ENCODE results near the gene PAXX.

The PAXX gene

DNA sequence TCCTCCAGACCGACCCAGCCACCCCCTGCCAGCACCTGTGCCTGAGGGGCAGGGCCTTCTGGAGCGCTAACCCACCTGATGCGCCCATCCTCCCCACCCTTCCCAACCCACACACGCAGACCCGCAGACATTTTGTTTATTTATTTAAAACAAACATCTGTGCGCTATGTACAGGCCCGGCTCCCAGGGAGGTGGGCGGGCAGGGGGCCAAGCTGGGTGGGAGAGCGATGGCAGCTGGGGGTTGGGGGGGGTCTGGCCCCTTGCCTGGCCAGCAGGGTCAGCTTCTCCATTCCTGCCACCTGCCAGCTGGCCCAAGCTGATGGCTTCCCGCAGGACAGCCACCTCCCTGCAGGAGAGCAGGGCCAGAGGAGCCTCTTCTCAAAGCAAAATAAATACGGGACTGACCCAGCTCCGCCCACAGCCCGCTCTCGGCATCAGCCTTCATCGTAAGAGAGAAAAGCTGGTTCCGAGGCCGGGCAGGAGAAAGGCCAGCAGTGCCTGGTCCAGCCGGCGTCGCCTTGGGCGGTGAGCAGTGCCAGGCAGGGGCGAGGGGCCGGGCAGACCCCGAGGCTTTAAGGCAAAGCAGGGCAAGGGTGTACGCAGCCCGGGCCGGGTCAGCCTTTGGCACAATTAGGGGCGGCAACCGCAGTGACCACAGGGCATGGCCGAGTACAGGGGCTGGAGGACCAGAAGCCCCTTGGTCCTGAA is 15.0 kb downstream of the PAXX start:
- H3K4me3 ChIP-seq (ENCODE audit: low read depth, low read length, poor library complexity, severe bottlenecking), result no peak overlapping the region

DNA sequence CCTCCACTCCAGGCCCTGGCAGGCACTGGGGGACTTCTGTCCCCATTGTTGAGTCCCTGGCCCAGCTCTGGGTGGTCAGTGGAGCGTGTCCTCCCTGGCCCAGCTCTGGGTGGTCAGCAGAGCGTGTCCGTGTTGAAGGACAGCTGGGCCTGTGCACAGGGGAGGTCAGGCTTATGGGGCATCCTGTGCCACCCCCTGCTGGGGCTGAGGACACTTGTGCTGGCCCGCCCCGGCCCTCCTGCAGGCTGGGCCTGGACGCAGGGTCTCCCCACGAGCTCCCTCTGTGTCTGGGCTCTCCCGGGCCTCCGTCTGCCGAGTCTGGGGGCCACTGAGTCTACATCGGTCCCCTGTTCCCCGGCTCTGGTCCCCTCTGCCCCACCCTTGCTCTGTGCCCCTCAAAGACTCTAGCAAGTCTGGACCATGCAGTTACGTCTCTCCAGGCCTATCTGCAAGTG is 15.6 kb downstream of the PAXX start:
- H3K9ac ChIP-seq (ENCODE audit: low read length), result no peak overlapping the region
- H3K79me2 ChIP-seq (ENCODE audit: insufficient read depth, low read length), result no peaks in the 10 kb centered on the region
- no peaks in the 10 kb centered on the region for H3K9me3 ChIP-seq (ENCODE audit: low read length)
- no peak overlapping the region for H3K4me3 ChIP-seq (ENCODE audit: low read depth, low read length, poor library complexity, severe bottlenecking)
- no peak overlapping the region for H3K4me2 ChIP-seq (ENCODE audit: low read length)
- no peaks in the 10 kb centered on the region for H3F3A ChIP-seq (ENCODE audit: insufficient read depth, low read length)
- no peaks in the 10 kb centered on the region for H3K4me1 ChIP-seq (ENCODE audit: insufficient read depth, low read length, severe bottlenecking)
- H4K20me1 ChIP-seq (ENCODE audit: insufficient read depth, low read length), result no peaks in the 10 kb centered on the region
- H3K36me3 ChIP-seq (ENCODE audit: insufficient read depth, low read length), result no peaks in the 10 kb centered on the region
- no peak overlapping the region for H3K27ac ChIP-seq (ENCODE audit: low read depth, low read length, poor library complexity, severe bottlenecking)
- peaks cover 3% of the 10 kb centered on the region; the same call in 1 of the 2 replicates for H3K27me3 ChIP-seq (ENCODE audit: insufficient read depth, low read length)
- H3K9me2 ChIP-seq (ENCODE audit: low read depth, low read length), result no peaks in the 10 kb centered on the region
- H2AFZ ChIP-seq (ENCODE audit: low read length), result no peak overlapping the region
- TF ChIP-seq EZH2 (IDR thresholded peaks at IDR 0.05; ENCODE audit: borderline replicate concordance, low read length), result no peak
- TF ChIP-seq, protein P1, sequence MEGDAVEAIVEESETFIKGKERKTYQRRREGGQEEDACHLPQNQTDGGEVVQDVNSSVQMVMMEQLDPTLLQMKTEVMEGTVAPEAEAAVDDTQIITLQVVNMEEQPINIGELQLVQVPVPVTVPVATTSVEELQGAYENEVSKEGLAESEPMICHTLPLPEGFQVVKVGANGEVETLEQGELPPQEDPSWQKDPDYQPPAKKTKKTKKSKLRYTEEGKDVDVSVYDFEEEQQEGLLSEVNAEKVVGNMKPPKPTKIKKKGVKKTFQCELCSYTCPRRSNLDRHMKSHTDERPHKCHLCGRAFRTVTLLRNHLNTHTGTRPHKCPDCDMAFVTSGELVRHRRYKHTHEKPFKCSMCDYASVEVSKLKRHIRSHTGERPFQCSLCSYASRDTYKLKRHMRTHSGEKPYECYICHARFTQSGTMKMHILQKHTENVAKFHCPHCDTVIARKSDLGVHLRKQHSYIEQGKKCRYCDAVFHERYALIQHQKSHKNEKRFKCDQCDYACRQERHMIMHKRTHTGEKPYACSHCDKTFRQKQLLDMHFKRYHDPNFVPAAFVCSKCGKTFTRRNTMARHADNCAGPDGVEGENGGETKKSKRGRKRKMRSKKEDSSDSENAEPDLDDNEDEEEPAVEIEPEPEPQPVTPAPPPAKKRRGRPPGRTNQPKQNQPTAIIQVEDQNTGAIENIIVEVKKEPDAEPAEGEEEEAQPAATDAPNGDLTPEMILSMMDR (IDR thresholded peaks at IDR 0.05; ENCODE audit: low read length), result no peak

More for the DNA sequence above, 15.0 kb downstream of the PAXX start:
- Histone ChIP-seq H3K9me2 (ENCODE audit: low read depth, low read length) (no peaks in the 10 kb centered on the region), H3K36me3 (ENCODE audit: insufficient read depth, low read length) (no peaks in the 10 kb centered on the region), H3K27me3 (ENCODE audit: insufficient read depth, low read length) (peaks cover under 1% of the 10 kb centered on the region; the same call in 1 of the 2 replicates), H3K9ac (ENCODE audit: low read length) (no peak overlapping the region), H3K4me1 (ENCODE audit: insufficient read depth, low read length, severe bottlenecking) (no peaks in the 10 kb centered on the region), H4K20me1 (ENCODE audit: insufficient read depth, low read length) (no peaks in the 10 kb centered on the region), H3K9me3 (ENCODE audit: low read length) (no peaks in the 10 kb centered on the region), H3K4me2 (ENCODE audit: low read length) (no peak overlapping the region), H2AFZ (ENCODE audit: low read length) (no peak overlapping the region), H3K27ac (ENCODE audit: low read depth, low read length, poor library complexity, severe bottlenecking) (no peak overlapping the region), H3F3A (ENCODE audit: insufficient read depth, low read length) (no peaks in the 10 kb centered on the region), H3K79me2 (ENCODE audit: insufficient read depth, low read length) (no peaks in the 10 kb centered on the region)
- TF ChIP-seq EZH2 (IDR thresholded peaks at IDR 0.05; ENCODE audit: borderline replicate concordance, low read length), result no peak
- TF ChIP-seq, protein P1 (IDR thresholded peaks at IDR 0.05; ENCODE audit: low read length), result no peak

DNA sequence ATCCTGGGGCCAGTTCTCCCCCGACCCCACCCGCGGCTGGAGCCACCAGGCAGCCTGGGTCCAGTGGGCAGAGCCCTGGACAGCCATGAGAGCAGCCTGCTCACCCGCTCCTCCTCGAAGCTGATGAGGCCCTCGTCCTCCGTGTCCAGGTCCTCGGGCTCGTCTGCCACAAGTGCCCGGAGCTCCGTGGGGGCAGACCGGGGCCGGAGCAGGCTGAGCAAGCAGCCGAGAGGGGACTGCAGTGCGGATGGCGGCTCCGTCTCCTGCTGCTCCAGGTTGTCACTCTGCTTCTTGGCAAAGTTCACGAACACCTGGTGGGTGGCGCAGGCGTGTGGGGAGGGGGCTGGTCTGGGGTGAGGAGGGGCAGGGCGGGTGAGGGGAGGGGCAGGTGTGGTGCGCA is 16.1 kb downstream of the PAXX start:
- H3K9ac ChIP-seq (ENCODE audit: low read length), result no peak overlapping the region
- TF ChIP-seq, protein P1 (IDR thresholded peaks at IDR 0.05; ENCODE audit: low read length), result no peak
- TF ChIP-seq EZH2 (IDR thresholded peaks at IDR 0.05; ENCODE audit: borderline replicate concordance, low read length), result no peak
- no peak overlapping the region for H3K27ac ChIP-seq (ENCODE audit: low read depth, low read length, poor library complexity, severe bottlenecking)
- H3K27me3 ChIP-seq (ENCODE audit: insufficient read depth, low read length), result peaks cover 3% of the 10 kb centered on the region; the same call in 1 of the 2 replicates
- no peaks in the 10 kb centered on the region for H3K79me2 ChIP-seq (ENCODE audit: insufficient read depth, low read length)
- H3K9me3 ChIP-seq (ENCODE audit: low read length), result no peaks in the 10 kb centered on the region
- no peaks in the 10 kb centered on the region for H3K36me3 ChIP-seq (ENCODE audit: insufficient read depth, low read length)
- H3K4me3 ChIP-seq (ENCODE audit: low read depth, low read length, poor library complexity, severe bottlenecking), result no peak overlapping the region
- no peak overlapping the region for H3K4me2 ChIP-seq (ENCODE audit: low read length)
- H3K9me2 ChIP-seq (ENCODE audit: low read depth, low read length), result no peaks in the 10 kb centered on the region
- H2AFZ ChIP-seq (ENCODE audit: low read length), result no peak overlapping the region
- H3F3A ChIP-seq (ENCODE audit: insufficient read depth, low read length), result no peaks in the 10 kb centered on the region
- H3K4me1 ChIP-seq (ENCODE audit: insufficient read depth, low read length, severe bottlenecking), result no peaks in the 10 kb centered on the region
- no peaks in the 10 kb centered on the region for H4K20me1 ChIP-seq (ENCODE audit: insufficient read depth, low read length)

Data from OCI-LY1 (cell line).